ENCODE results near the gene BTNL3.

DNA sequence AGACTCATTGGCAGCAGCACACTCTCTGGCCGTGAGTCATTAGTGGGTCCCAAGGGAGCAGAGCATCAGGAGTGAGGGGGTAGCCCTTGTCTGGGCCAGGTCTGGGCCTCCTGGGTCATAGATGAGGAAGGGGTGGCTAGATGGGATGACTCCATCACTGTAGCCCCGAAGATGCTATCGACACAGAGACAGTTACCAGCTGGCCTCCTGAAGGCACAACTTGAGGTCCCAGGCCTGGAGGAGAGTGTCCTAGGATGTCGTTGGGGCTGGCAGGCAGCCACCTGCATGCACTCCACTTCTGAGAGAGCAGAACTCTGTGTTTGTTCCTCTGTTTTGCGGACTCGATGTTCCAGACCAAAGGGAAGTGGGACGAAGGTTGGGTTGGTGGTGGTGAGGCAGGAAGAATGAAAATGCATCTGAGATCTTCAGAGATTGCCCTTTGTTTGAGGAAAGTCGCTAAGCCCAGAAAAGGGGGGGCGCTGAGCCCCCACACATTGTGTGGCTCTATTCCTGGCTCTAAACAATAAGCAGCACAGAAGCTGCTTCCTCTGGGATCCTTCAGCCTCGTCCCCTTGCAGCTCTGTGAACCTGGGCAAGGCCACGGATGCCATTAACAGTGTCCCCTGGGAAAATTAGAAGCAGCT is 56.1 kb downstream of the BTNL3 start:
- no peak for TF ChIP-seq TAF1 (IDR thresholded peaks at IDR 0.05; ENCODE audit: borderline replicate concordance, low read depth, low read length)
- no peak for TF ChIP-seq SP1 (IDR thresholded peaks at IDR 0.05; ENCODE audit: low read depth, low read length)
- no peak for TF ChIP-seq EZH2 (IDR thresholded peaks at IDR 0.05; ENCODE audit: borderline replicate concordance, control insufficient read depth, low read depth, low read length)
